PC-9 (cell line): ENCODE measurements around the gene CLEC7A. TPM values are rescaled to one million over a fixed set of nuclear protein-coding genes. Genes with fewer than 3 reads are reported as not detected.

ENCODE experiments used
- BruUV-seq: library from RNA; stranded (reverse); fragments of 400-500 nt; replicated peaks from 2 replicates; lab custom pipeline; 2021; lab: Mats Ljungman, UMichigan
- CTCF ChIA-PET: fragments of 300-600 bp; sonication (Branson Sonifier 250); formaldehyde crosslinking; loops from one replicate; lab custom pipeline; 2022; ENCODE audit warnings: antibody characterized with exemption; lab: Charles Lee
- POLR2A ChIA-PET: fragments of 300-600 bp; sonication (Branson Sonifier 250); formaldehyde crosslinking; loops from one replicate; lab custom pipeline; 2022; ENCODE audit warnings: antibody characterized with exemption; ENCODE audit not compliant: unreplicated experiment; lab: Charles Lee
- DNase-seq, 2 experiments: peaks; one replicate each; pipeline versions ENCODE4 v3.0.0 to v3.0.0-alpha.2; 2015 to 2022; ENCODE audit warnings: mixed read lengths in 1 of 2
- H2AFZ ChIP-seq: fragments of 200-600 bp; sonication (generic); 2 replicates; pipeline ENCODE4 v1.8.1; 2017; ENCODE audit warnings: antibody characterized with exemption
- H3F3A ChIP-seq: fragments of 200-600 bp; sonication (generic); 2 replicates; pipeline ENCODE4 v1.8.1; 2017; ENCODE audit warnings: antibody characterized with exemption, mild to moderate bottlenecking, low read depth; ENCODE audit not compliant: insufficient read depth
- H3K27ac ChIP-seq: fragments of 200-600 bp; sonication (generic); 2 replicates; pipeline ENCODE4 v1.6.1; 2016; ENCODE audit warnings: mixed run types
- H3K27me3 ChIP-seq: fragments of 200-600 bp; sonication (generic); 2 replicates; pipeline ENCODE4 v1.6.1; 2016; ENCODE audit warnings: low read depth, mixed run types; ENCODE audit not compliant: insufficient read depth
- H3K36me3 ChIP-seq: fragments of 200-600 bp; sonication (generic); 2 replicates; pipeline ENCODE4 v1.6.1; 2016; ENCODE audit warnings: low read depth, mixed run types
- H3K4me1 ChIP-seq: fragments of 200-600 bp; sonication (generic); replicated peaks from 2 replicates; pipeline ENCODE4 v1.6.1; 2016; ENCODE audit warnings: mixed run types; ENCODE audit not compliant: insufficient read depth
- H3K4me2 ChIP-seq: fragments of 200-600 bp; sonication (generic); 2 replicates; pipeline ENCODE4 v1.6.1; 2017; ENCODE audit warnings: mixed run types
- H3K4me3 ChIP-seq: fragments of 200-600 bp; sonication (generic); 2 replicates; pipeline ENCODE4 v1.6.1; 2016; ENCODE audit warnings: mixed run types
- H3K79me2 ChIP-seq: fragments of 200-600 bp; sonication (generic); 2 replicates; pipeline ENCODE4 v1.6.1; 2017; ENCODE audit warnings: low read depth, mixed run types
- H3K9me2 ChIP-seq: fragments of 200-600 bp; sonication (generic); 2 replicates; pipeline ENCODE4 v1.8.1; 2017; ENCODE audit warnings: mild to moderate bottlenecking; ENCODE audit not compliant: insufficient read depth
- H3K9me3 ChIP-seq: fragments of 200-600 bp; sonication (generic); 2 replicates; pipeline ENCODE4 v1.8.1; 2016; ENCODE audit warnings: low read depth; ENCODE audit not compliant: insufficient read depth
- H4K20me1 ChIP-seq: fragments of 200-600 bp; sonication (generic); 2 replicates; pipeline ENCODE4 v1.8.1; 2017; ENCODE audit not compliant: insufficient read depth
- CTCF ChIP-seq: fragments of 200-600 bp; sonication (generic); conservative IDR thresholded peaks from 2 replicates; pipeline ENCODE4 v1.6.1; 2017; ENCODE audit warnings: mixed run types, antibody characterized with exemption, mild to moderate bottlenecking, moderate library complexity
- EZH2 ChIP-seq: fragments of 200-600 bp; sonication (generic); IDR thresholded peaks from 2 replicates; pipeline ENCODE4 v1.8.0; 2017; ENCODE audit warnings: antibody characterized with exemption, low read depth
- intact Hi-C: fragments of 100-400 bp; cut with micrococcal nuclease; formaldehyde crosslinking; loops from one replicate; pipeline ENCODE4 v1.10.0; 2022; ENCODE audit not compliant: unreplicated experiment
- total RNA-seq: library from RNA; stranded (reverse); gene quantifications from 2 replicates; pipeline ENCODE4 v1.2.3, GENCODE V29; 2021

CLEC7A gene
- total RNA-seq, 1 experiment from 2014 or later = 5.1 TPM

- POLR2A ChIA-PET = interaction anchor here (0.6 kb wide), 1 partner anchor 829 kb away, joined by 3 read pairs; no protein-coding TSS in a partner anchor
These were observed 16.9 kb downstream of the CLEC7A start for GRCh38 chr12:10113075-10113474.

GRCh38 chr12:10111451-10111850, 18.5 kb downstream of the CLEC7A start:
- Histone ChIP-seq H3K36me3 (no peaks in the 10 kb centered on the region), H3F3A (no peaks in the 10 kb centered on the region), H3K79me2 (no peaks in the 10 kb centered on the region), H3K27me3 (no peaks in the 10 kb centered on the region), H3K9me3 (no peaks in the 10 kb centered on the region), H2AFZ (no peak overlapping the region), H3K4me2 (no peak overlapping the region), H3K4me3 (no peak overlapping the region), H3K4me1 (peaks cover 11% of the 10 kb centered on the region), H3K27ac (no peak overlapping the region), H3K9me2 (no peaks in the 10 kb centered on the region), H4K20me1 (no peaks in the 10 kb centered on the region)
- ChIA-PET POLR2A (interaction anchor here (0.7 kb wide), 1 partner anchor 8 kb away, joined by 3 read pairs; no protein-coding TSS in a partner anchor), CTCF (no interaction called here)
- no TSS peak for BruUV-seq
- intact Hi-C loops = no loop called here
- no peak for TF ChIP-seq EZH2
- TF ChIP-seq CTCF = no peak
- DNase-seq = no peak

More at GRCh38 chr12:10113075-10113474, 16.9 kb downstream of the CLEC7A start:
- no peaks in the 10 kb centered on the region for H4K20me1 ChIP-seq
- no peaks in the 10 kb centered on the region for H3K27me3 ChIP-seq
- no peaks in the 10 kb centered on the region for H3K9me3 ChIP-seq
- H3K4me2 ChIP-seq = peak overlapping the region; percentile 35
- TF ChIP-seq EZH2 (no peak), CTCF (no peak)
- intact Hi-C loops = no loop called here
- CTCF ChIA-PET = no interaction called here
- no peak for DNase-seq
- no peaks in the 10 kb centered on the region for H3K79me2 ChIP-seq
- BruUV-seq = no TSS peak
- no peaks in the 10 kb centered on the region for H3K36me3 ChIP-seq
- peaks cover 11% of the 10 kb centered on the region for H3K4me1 ChIP-seq
- H3K27ac ChIP-seq = peak overlapping the region; percentile 12; the same call in 1 of the 2 replicates
- no peaks in the 10 kb centered on the region for H3K9me2 ChIP-seq
- no peaks in the 10 kb centered on the region for H3F3A ChIP-seq
- peak overlapping the region; percentile 63; the same call in 1 of the 2 replicates for H2AFZ ChIP-seq
- H3K4me3 ChIP-seq = no peak overlapping the region

GRCh38 chr12:10110256-10110844, 19.6 kb downstream of the CLEC7A start:
- H3K36me3 ChIP-seq = no peaks in the 10 kb centered on the region
- H3K4me2 ChIP-seq = no peak overlapping the region
- intact Hi-C loops = no loop called here
- POLR2A ChIA-PET = no interaction called here
- no peaks in the 10 kb centered on the region for H3K9me2 ChIP-seq
- no TSS peak for BruUV-seq
- H3K9me3 ChIP-seq = no peaks in the 10 kb centered on the region
- no peak overlapping the region for H2AFZ ChIP-seq
- no peaks in the 10 kb centered on the region for H3K79me2 ChIP-seq
- no peak overlapping the region for H3K4me3 ChIP-seq
- TF ChIP-seq CTCF (no peak), EZH2 (no peak)
- no peaks in the 10 kb centered on the region for H3F3A ChIP-seq
- H4K20me1 ChIP-seq = no peaks in the 10 kb centered on the region
- DNase-seq = no peak
- H3K27me3 ChIP-seq = no peaks in the 10 kb centered on the region
- peaks cover 11% of the 10 kb centered on the region for H3K4me1 ChIP-seq
- H3K27ac ChIP-seq = no peak overlapping the region
- CTCF ChIA-PET = no interaction called here
